C4-2B (cell line): Measurements from ENCODE around the gene HAO1.

Experiments used
- H3K27ac ChIP-seq: fragments of 450-650 bp; 2 replicates; pipeline ENCODE4 v1.5.1; 2017
- CTCF ChIP-seq: fragments of 450-650 bp; conservative IDR thresholded peaks from 2 replicates; pipeline ENCODE4 v1.5.1; 2017; ENCODE audit warnings: mild to moderate bottlenecking
- ZFX ChIP-seq: fragments of 450-650 bp; IDR thresholded peaks from 2 replicates; pipeline ENCODE4 v1.6.1; 2017

The HAO1 gene

DNA sequence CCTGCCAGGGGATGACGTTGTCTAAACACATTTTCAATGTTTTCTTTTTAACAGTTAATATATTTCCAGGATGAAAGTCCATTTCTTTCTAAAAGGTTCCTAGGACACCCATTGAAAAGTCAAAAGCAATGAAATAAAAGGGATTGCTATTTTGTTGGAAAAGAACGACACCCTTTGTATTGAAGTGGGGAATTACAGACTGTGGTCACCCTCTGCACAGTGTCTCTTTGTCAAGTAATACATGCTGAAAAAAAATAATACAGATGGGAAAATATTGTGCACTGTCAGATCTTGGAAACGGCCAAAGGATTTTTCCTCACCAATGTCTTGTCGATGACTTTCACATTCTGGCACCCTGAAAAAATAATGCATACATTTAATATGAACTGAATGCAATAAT lies 56.9 kb downstream of the HAO1 start:
- no peak for TF ChIP-seq ZFX
- no peak for TF ChIP-seq CTCF

DNA sequence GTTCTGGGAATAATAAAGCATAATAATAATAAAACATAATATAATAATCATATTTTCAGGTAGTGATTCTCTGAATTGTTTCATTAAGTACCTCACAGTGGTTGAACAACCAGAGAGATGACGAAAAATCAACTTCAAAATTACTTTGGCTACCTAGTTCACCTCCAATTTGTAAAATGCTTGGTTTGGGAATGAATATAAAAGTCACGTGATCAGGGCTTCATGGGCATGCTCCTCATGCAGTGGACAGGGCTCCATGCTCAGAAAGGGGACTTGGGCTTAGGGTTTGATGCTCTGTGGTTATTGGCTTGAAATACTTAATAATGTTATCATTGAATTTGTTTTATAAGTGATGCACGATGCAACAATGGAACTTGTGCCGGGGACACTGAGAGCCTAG lies 58.2 kb downstream of the HAO1 start:
- no peak for TF ChIP-seq ZFX
- H3K27ac ChIP-seq, result no peak overlapping the region

More for the DNA sequence above, 56.9 kb downstream of the HAO1 start:
- H3K27ac ChIP-seq, result no peak overlapping the region

GRCh38 chr20:7881551-7881950 lies 58.7 kb downstream of the HAO1 start:
- TF ChIP-seq ZFX (no peak), CTCF (no peak)

DNA sequence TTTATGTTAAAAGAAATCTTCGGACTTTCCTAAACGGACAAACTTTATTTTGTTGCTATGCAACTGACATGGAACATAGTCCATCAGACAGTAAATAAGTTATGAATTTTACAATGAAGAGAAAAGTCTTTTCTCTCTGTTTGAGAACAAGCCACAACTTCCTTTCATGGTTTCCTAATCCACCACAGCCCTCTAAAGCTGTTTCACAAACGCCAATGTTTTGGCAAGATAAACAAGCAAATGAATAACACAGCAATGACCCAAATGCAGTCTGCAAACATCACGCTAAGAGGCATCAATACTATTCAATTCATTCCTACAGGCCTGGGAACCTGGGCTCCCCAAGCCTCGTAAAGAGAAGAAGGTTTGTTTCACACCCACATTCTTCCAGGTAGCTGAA lies 60.4 kb downstream of the HAO1 start:
- H3K27ac ChIP-seq, result no peak overlapping the region
- no peak for TF ChIP-seq ZFX
- no peak for TF ChIP-seq CTCF

More at GRCh38 chr20:7881551-7881950, 58.7 kb downstream of the HAO1 start:
- H3K27ac ChIP-seq, result no peak overlapping the region

- H3K27ac ChIP-seq, result no peak overlapping the region
- TF ChIP-seq CTCF (no peak), ZFX (no peak)
These were observed 72.2 kb downstream of the HAO1 start for GRCh38 chr20:7868108-7868507.

- no peak overlapping the region for H3K27ac ChIP-seq
- TF ChIP-seq ZFX (no peak), CTCF (no peak)
These were observed 74.0 kb downstream of the HAO1 start for GRCh38 chr20:7866285-7866684.

DNA sequence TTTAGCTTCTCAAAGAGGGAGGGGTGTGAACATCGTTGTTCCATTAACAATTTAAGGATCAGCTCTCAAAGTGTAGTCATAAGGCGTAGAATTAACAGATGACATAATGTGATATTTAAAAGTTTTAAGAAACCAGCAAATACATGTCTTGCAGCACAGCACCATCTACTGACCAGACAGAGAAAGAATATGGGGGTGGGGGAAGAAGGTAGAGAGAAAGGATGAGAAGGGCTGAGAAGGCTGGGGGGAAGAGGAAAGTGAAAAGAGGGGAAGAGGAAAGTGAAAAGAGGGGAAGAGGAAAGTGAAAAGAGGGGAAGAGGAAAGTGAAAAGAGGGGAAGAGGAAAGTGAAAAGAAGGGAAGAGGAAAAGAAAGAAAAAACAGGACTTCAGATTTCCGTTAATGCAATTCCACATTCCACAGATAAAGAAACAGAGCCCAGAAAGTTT lies 80.9 kb downstream of the HAO1 start:
- TF ChIP-seq CTCF (peak; percentile 74), ZFX (no peak)
- no peak overlapping the region for H3K27ac ChIP-seq

DNA sequence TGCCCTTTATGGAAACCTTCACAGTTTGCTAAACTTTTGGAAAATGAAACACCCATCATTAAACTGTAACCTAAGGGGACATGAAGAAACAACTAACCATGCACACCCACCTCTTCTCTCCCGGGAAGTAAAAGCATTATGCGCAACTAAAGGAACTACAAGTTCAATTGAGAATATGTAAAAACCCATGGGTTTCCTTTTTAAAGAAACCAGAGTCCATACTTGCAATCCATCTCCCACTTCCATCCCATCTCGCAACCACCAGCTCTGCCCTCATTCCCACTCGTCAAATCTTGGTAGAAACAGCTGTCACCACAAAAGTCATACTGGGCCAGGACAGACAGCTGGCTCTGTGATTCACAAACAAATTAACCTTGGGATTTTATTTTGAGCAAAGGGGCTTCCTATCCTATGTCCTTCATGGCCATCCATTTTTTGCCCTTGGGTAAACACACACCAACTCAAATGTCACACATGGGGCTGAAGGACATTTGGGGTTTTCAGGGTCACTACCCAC lies 81.5 kb downstream of the HAO1 start:
- TF ChIP-seq ZFX, result no peak
- TF ChIP-seq CTCF, result no peak
- no peak overlapping the region for H3K27ac ChIP-seq
